A549 (cell line): ENCODE data around the gene C17orf113.

Experiments used
- CEBPB ChIP-seq, 2 experiments: fragments of >200 bp in 1 of 2; sonication (Bioruptor Twin) in 1 of 2; formaldehyde crosslinking in 1 of 2; IDR thresholded peaks; 2 replicates each; pipeline ENCODE4 v1.6.1; 2012 to 2016
- CHD2 ChIP-seq: fragments of 150-350 bp; IDR thresholded peaks from 2 replicates; pipeline ENCODE4 v1.6.1; 2014; ENCODE audit warnings: low read length; ENCODE audit not compliant: partially characterized antibody
- CTCF ChIP-seq: fragments of >200 bp; sonication (Bioruptor Twin); formaldehyde crosslinking; IDR thresholded peaks from 3 replicates; pipeline ENCODE4 v1.5.1; 2016
- ELK1 ChIP-seq: fragments of 150-350 bp; IDR thresholded peaks from 2 replicates; pipeline ENCODE4 v1.6.1; 2014; ENCODE audit warnings: low read depth, mild to moderate bottlenecking, low read length
- EP300 ChIP-seq, 2 experiments: fragments of >200 bp; sonication (Bioruptor Twin); formaldehyde crosslinking; IDR thresholded peaks; 2 replicates in 1 of 2; 3 replicates in 1 of 2; pipeline ENCODE4 v1.6.1; 2016 to 2017
- HDAC2 ChIP-seq: fragments of 200-600 bp; sonication (generic); IDR thresholded peaks from 2 replicates; pipeline ENCODE4 v1.6.1; 2016
- HOXB5 ChIP-seq: fragments of 250-450 bp; sonication (Bioruptor Pico); IDR thresholded peaks from 2 replicates; pipeline ENCODE4 v1.5.0; 2020; ENCODE audit warnings: mild to moderate bottlenecking, moderate library complexity
- KDM1A ChIP-seq: fragments of 200-600 bp; sonication (generic); IDR thresholded peaks from 2 replicates; pipeline ENCODE4 v1.6.1; 2016; ENCODE audit warnings: low read depth, mild to moderate bottlenecking
- MAFK ChIP-seq: fragments of 450-650 bp; IDR thresholded peaks from 2 replicates; pipeline ENCODE4 v1.6.1; 2014; ENCODE audit not compliant: partially characterized antibody
- POLR2A ChIP-seq: IDR thresholded peaks from 2 replicates; pipeline ENCODE4 v1.6.1; 2012; ENCODE audit warnings: mild to moderate bottlenecking, low read length
- RARB ChIP-seq: fragments of 250-450 bp; sonication (Bioruptor Pico); IDR thresholded peaks from 2 replicates; pipeline ENCODE4 v1.8.0; 2021; ENCODE audit warnings: mild to moderate bottlenecking, moderate library complexity
- SMC3 ChIP-seq: fragments of >200 bp; sonication (Bioruptor Twin); formaldehyde crosslinking; IDR thresholded peaks from 3 replicates; pipeline ENCODE4 v1.6.1; 2018; ENCODE audit warnings: inconsistent platforms
- USF2 ChIP-seq: fragments of 450-650 bp; IDR thresholded peaks from 2 replicates; pipeline ENCODE4 v1.6.1; 2014; ENCODE audit warnings: antibody characterized with exemption
- ZFP36 ChIP-seq: fragments of 450-650 bp; IDR thresholded peaks from 2 replicates; pipeline ENCODE4 v1.6.1; 2014; ENCODE audit warnings: borderline replicate concordance; ENCODE audit not compliant: partially characterized antibody

- TF ChIP-seq CTCF (no peak), POLR2A (no peak), RARB (CRISPR knock-in tag) (no peak), USF2 (no peak), SMC3 (no peak), CHD2 (no peak), CEBPB (IDR thresholded peaks at IDR 0.05) (no peak), HOXB5 (CRISPR knock-in tag) (no peak), ZFP36 (no peak), EP300 (IDR thresholded peaks at IDR 0.05) (no peak), MAFK (no peak), HDAC2 (no peak), ELK1 (no peak), KDM1A (no peak)
These were observed 62.0 kb downstream of the C17orf113 start for GRCh38 chr17:41988418-41988817.
